Tibial nerve (tissue), 4 donors: ENCODE measurements around the gene RASA3. TPM values are rescaled to one million over a fixed set of nuclear protein-coding genes. Genes with fewer than 3 reads are reported as not detected.

Source experiments
- DNase-seq, 2 donors: peaks; one replicate each; pipeline ENCODE4 v3.0.0-alpha.2; 2019; ENCODE audit warnings: low spot score in 2 of 2
- H3K27ac ChIP-seq, 4 donors: fragments of 200-600 bp; sonication (generic) in 3 of 4; one replicate each; pipeline ENCODE4 v1.5.1; 2017 to 2019; ENCODE audit warnings: mild to moderate bottlenecking in 1 of 4
- H3K27me3 ChIP-seq, 2 donors: fragments of 200-600 bp; sonication (generic) in 1 of 2; one replicate each; pipeline versions ENCODE4 v1.5.1 to v1.6.0; 2017 to 2019
- H3K36me3 ChIP-seq, 3 donors: fragments of 200-600 bp; sonication (generic); one replicate each; pipeline ENCODE4 v1.5.1; 2018 to 2019
- H3K4me1 ChIP-seq, 4 donors: fragments of 200-600 bp; sonication (generic) in 3 of 4; one replicate each; pipeline ENCODE4 v1.5.1; 2017 to 2019
- H3K4me3 ChIP-seq, 4 donors: fragments of 200-600 bp; sonication (generic) in 3 of 4; one replicate each; pipeline ENCODE4 v1.5.1; 2017 to 2019; ENCODE audit warnings: mild to moderate bottlenecking in 1 of 4, moderate library complexity in 1 of 4
- H3K9me3 ChIP-seq, 4 donors: fragments of 200-600 bp; sonication (generic) in 3 of 4; one replicate each; pipeline ENCODE4 v1.5.1; 2017 to 2019
- EP300 ChIP-seq, 2 donors: sonication (generic); formaldehyde crosslinking; IDR thresholded peaks; one replicate each; pipeline ENCODE4 v1.6.1; 2017; ENCODE audit warnings: antibody characterized with exemption in 2 of 2, mild to moderate bottlenecking in 1 of 2
- POLR2A ChIP-seq, 2 donors: fragments of 450-650 bp; IDR thresholded peaks; one replicate each; pipeline ENCODE4 v1.6.1; 2017; ENCODE audit warnings: antibody characterized with exemption in 2 of 2, mild to moderate bottlenecking in 2 of 2, moderate library complexity in 2 of 2
- WGBS, 2 donors: methylation state at CpG; one replicate each; pipeline ENCODE4 v1.1.5; 2018; 5-methylcytosine and 5-hydroxymethylcytosine counted together
- total RNA-seq, 4 donors: library from RNA; depleted of rRNA; stranded (reverse); fragments of >200 nt; gene quantifications; one replicate each; pipeline ENCODE4 v1.1.0, GENCODE V29; 2016
- TF ChIP-seq, protein P1 (sequence below), 5 experiments: fragments of 200-600 bp in 3 of 5; fragments of 450-650 bp in 2 of 5; sonication (generic) in 3 of 5; IDR thresholded peaks; one replicate each; pipeline ENCODE4 v1.5.1; 2016 to 2019; ENCODE audit warnings: antibody characterized with exemption in 5 of 5, mild to moderate bottlenecking in 3 of 5, moderate library complexity in 2 of 5

Gene RASA3
- total RNA-seq, 4 donors from 2014 or later: 36.2 to 63.3 (median 46.3) TPM

DNA sequence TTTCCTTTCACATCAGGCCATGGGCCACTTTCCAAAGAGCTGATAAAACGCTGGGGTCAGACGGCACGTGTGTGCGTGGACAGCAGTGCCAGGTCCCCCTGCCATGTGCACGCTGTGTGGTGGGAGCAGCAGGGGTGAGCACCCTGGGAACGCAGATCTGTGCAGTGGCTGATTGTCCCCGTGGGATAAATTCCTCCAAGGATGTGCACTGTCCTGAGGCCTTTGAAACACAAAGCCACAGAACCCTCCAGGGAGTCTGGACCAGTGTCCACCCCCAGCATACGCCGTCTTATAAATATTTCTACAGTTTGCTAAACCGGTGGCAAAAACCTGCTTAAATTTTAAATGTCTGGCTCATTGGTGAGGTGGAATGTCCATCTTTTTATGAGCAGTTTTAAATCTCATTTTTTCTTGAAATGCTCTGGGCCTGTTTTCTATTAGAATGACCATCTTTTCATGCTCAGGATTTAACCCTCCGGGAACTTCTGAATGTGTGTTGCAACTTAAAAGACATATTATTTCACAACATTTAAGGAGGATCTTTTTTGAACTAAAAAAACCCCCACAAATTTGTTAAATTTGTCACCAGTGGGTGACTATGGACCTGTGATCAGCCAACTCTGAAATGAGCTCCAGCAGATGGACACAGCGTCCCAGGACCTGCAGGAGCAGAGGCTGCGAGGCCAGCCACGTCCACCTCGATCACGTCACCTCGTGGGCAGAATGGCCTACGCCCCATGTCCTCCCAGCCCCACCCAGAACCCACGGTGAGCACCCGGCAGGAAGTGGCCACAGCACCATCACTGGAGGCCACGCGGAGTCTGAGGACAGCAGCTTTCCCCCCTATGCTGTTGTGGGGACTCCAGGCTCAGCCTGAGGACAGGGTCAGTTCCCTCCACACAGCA, 68.6 kb downstream of the RASA3 start:
- peak in 1 of 2 donors; percentile 46 for DNase-seq
- H3K27ac ChIP-seq: peak overlapping the region; percentile 86 to 99 (median 94)
- peak in 1 of 2 donors; percentile 46 for TF ChIP-seq EP300 (IDR thresholded peaks at IDR 0.05)
- no peak for TF ChIP-seq POLR2A (IDR thresholded peaks at IDR 0.05)
- TF ChIP-seq, protein P1, sequence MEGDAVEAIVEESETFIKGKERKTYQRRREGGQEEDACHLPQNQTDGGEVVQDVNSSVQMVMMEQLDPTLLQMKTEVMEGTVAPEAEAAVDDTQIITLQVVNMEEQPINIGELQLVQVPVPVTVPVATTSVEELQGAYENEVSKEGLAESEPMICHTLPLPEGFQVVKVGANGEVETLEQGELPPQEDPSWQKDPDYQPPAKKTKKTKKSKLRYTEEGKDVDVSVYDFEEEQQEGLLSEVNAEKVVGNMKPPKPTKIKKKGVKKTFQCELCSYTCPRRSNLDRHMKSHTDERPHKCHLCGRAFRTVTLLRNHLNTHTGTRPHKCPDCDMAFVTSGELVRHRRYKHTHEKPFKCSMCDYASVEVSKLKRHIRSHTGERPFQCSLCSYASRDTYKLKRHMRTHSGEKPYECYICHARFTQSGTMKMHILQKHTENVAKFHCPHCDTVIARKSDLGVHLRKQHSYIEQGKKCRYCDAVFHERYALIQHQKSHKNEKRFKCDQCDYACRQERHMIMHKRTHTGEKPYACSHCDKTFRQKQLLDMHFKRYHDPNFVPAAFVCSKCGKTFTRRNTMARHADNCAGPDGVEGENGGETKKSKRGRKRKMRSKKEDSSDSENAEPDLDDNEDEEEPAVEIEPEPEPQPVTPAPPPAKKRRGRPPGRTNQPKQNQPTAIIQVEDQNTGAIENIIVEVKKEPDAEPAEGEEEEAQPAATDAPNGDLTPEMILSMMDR (IDR thresholded peaks at IDR 0.05): no peak
- peak overlapping the region; percentile 9 to 50 (median 42) for H3K4me3 ChIP-seq
- H3K4me1 ChIP-seq: peaks cover 3 to 96% (median 71%) of the 10 kb centered on the region in 4 donors
- no peaks in the 10 kb centered on the region for H3K27me3 ChIP-seq
- H3K36me3 ChIP-seq: no peaks in the 10 kb centered on the region
- H3K9me3 ChIP-seq: no peaks in the 10 kb centered on the region
- WGBS, 2 donors: 27 to 34% methylated on average over 19 to 21 of the region's 22 CpGs

DNA sequence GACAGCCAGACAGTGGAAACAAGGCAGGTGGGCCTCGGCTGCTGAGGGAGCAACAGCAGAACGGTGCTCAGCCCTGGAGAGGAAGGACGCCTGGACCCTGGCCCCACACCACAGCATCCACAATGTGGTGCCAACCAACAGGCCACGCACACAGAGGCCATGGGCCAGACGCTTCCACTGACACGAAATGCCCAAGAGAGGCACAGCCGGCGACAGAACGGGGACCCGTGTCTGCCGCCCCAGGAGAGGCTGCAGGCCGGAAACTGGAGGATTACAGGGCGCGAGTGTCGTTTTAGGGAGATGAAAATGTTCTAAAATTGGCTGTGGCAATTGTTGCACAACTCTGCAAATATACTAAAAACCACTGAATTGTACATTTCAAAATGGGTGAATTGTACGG, 69.7 kb downstream of the RASA3 start:
- Histone ChIP-seq H3K9me3 (no peaks in the 10 kb centered on the region), H3K4me1 (peaks cover 3 to 96% (median 65%) of the 10 kb centered on the region in 4 donors), H3K27ac (peak overlapping the region in 3 of 4 donors; percentile 17 to 99 (median 99)), H3K36me3 (no peaks in the 10 kb centered on the region), H3K27me3 (no peaks in the 10 kb centered on the region), H3K4me3 (no peak overlapping the region)
- no peak for TF ChIP-seq EP300 (IDR thresholded peaks at IDR 0.05)
- TF ChIP-seq, protein P1 (IDR thresholded peaks at IDR 0.05): no peak
- no peak for TF ChIP-seq POLR2A (IDR thresholded peaks at IDR 0.05)
- 71 to 80% methylated on average over 16 of the region's 16 CpGs for WGBS, 2 donors
- no peak for DNase-seq

DNA sequence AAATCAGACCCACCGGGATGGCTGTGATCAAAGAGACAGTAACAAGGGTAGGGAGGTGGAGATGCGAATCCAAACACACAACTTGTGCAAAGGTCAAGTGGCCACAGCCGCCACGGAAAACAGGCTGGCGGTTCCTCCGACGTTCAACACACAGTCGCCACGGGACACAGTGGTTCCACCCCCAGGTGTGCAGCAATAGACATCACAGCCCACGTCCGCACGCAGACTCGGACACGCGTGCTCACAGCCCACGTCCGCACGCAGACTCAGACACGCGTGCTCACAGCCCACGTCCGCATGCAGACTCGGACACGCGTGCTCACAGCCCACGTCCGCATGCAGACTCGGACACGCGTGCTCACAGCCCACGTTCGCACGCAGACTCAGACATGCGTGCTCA, 70.1 kb downstream of the RASA3 start:
- WGBS, 2 donors: 89 to 93% methylated on average over 33 to 34 of the region's 34 CpGs

DNA sequence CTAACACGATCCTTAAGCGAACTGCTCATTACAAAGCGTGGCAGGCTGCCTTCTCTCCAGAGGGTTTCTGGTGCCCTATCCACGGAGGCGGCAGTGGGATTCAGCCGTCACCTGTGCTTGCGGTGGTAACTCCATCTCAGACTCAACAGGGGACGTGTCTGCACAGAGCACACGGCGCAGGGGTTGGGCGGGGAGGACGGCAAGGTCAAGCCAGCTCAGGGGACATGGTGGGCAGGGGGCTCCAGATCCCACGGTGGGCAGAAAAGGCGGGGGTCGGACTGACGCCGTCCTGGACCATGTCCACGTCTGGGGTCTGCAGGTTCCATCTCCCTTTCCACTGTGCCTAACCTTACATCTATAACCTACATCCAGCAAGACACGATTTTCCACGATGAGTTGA, 70.7 kb downstream of the RASA3 start:
- no peaks in the 10 kb centered on the region for H3K9me3 ChIP-seq
- DNase-seq: no peak
- TF ChIP-seq, protein P1 (IDR thresholded peaks at IDR 0.05): no peak
- no peak for TF ChIP-seq POLR2A (IDR thresholded peaks at IDR 0.05)
- TF ChIP-seq EP300 (IDR thresholded peaks at IDR 0.05): no peak
- H3K4me3 ChIP-seq: no peak overlapping the region
- no peaks in the 10 kb centered on the region for H3K36me3 ChIP-seq
- peak overlapping the region in 2 of 4 donors; percentile 99 for H3K27ac ChIP-seq
- H3K27me3 ChIP-seq: no peaks in the 10 kb centered on the region
- peaks cover 3 to 96% (median 65%) of the 10 kb centered on the region in 4 donors for H3K4me1 ChIP-seq
- 88 to 92% methylated on average over 20 of the region's 20 CpGs for WGBS, 2 donors

More for the DNA sequence above, 70.1 kb downstream of the RASA3 start:
- Histone ChIP-seq H3K4me1 (peaks cover 3 to 96% (median 65%) of the 10 kb centered on the region in 4 donors), H3K27ac (peak overlapping the region in 3 of 4 donors; percentile 17 to 99 (median 99)), H3K36me3 (no peaks in the 10 kb centered on the region), H3K27me3 (no peaks in the 10 kb centered on the region), H3K4me3 (no peak overlapping the region), H3K9me3 (no peaks in the 10 kb centered on the region)
- TF ChIP-seq, protein P1 (IDR thresholded peaks at IDR 0.05): no peak
- no peak for TF ChIP-seq EP300 (IDR thresholded peaks at IDR 0.05)
- TF ChIP-seq POLR2A (IDR thresholded peaks at IDR 0.05): no peak
- DNase-seq: no peak

DNA sequence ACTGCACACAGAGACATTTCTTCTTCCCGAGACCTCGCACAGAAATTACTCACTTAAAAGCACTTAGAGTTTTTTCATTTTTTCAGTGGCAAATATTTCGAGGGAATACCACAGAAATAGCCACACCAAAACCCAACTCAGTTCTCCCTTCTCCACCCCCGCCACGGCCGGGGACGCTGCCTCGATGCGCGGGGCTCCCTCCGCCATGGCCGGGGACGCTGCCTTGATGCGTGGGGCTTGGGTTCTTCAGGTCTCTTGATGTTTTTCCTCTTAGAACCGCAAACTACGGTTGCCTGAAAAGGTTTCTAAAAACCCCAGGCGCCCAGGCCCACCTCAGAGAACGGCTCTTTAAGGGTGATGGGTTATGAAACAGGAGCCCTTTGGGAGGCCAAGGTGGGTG, 71.4 kb downstream of the RASA3 start:
- Histone ChIP-seq H3K27me3 (no peaks in the 10 kb centered on the region), H3K4me1 (peaks cover 3 to 96% (median 64%) of the 10 kb centered on the region in 4 donors), H3K36me3 (peaks cover 0 to 3% (median 0%) of the 10 kb centered on the region in 3 donors), H3K9me3 (no peaks in the 10 kb centered on the region), H3K27ac (peak overlapping the region in 2 of 4 donors; percentile 70 to 80), H3K4me3 (peak overlapping the region in 1 of 4 donors; percentile 22)
- TF ChIP-seq EP300 (IDR thresholded peaks at IDR 0.05) (no peak), POLR2A (IDR thresholded peaks at IDR 0.05) (no peak)
- TF ChIP-seq, protein P1 (IDR thresholded peaks at IDR 0.05): no peak
- no peak for DNase-seq
- 85 to 93% methylated on average over 18 of the region's 18 CpGs for WGBS, 2 donors
